HEK293T (cell line): ENCODE data around the gene LYSMD1.
A peak's percentile ranks its signal among the peaks of the same experiment; 100 is the strongest.

Source experiments
- CTCF ChIA-PET: fragments of 350-600 bp; formaldehyde crosslinking; extraction: SDS; loops from one replicate; lab custom pipeline; 2021; ENCODE audit warnings: antibody characterized with exemption, inconsistent platforms; lab: Yijun Ruan, JAX
- POLR2A ChIA-PET: fragments of 350-600 bp; formaldehyde crosslinking; extraction: SDS; loops from one replicate; lab custom pipeline; 2020; ENCODE audit warnings: antibody characterized with exemption, inconsistent platforms; lab: Yijun Ruan, JAX
- DNase-seq: peaks from one replicate; pipeline ENCODE4 v3.0.0; 2012; ENCODE audit warnings: mixed read lengths; ENCODE audit errors: extremely low spot score
- ARNT ChIP-seq: fragments of 450-650 bp; IDR thresholded peaks from 2 replicates; pipeline ENCODE4 v1.6.1; 2017; ENCODE audit warnings: mild to moderate bottlenecking
- BHLHE40 ChIP-seq: fragments of 450-650 bp; IDR thresholded peaks from 2 replicates; pipeline ENCODE4 v1.6.1; 2016; ENCODE audit warnings: mild to moderate bottlenecking, moderate library complexity, borderline replicate concordance
- CTBP1 ChIP-seq: fragments of 450-650 bp; IDR thresholded peaks from 2 replicates; pipeline ENCODE4 v1.6.1; 2016; ENCODE audit warnings: borderline replicate concordance
- ELF4 ChIP-seq: fragments of 450-650 bp; IDR thresholded peaks from 2 replicates; pipeline ENCODE4 v1.6.1; 2017; ENCODE audit warnings: antibody characterized with exemption
- FOXA1 ChIP-seq: fragments of 450-650 bp; IDR thresholded peaks from 2 replicates; pipeline ENCODE4 v1.6.1; 2016; ENCODE audit warnings: mild to moderate bottlenecking
- FOXK2 ChIP-seq: fragments of 450-650 bp; IDR thresholded peaks from 2 replicates; pipeline ENCODE4 v1.6.1; 2016; ENCODE audit warnings: mild to moderate bottlenecking
- FOXM1 ChIP-seq: fragments of 450-650 bp; IDR thresholded peaks from 2 replicates; pipeline ENCODE4 v1.6.1; 2017; ENCODE audit warnings: mild to moderate bottlenecking, borderline replicate concordance
- HDGF ChIP-seq: fragments of 450-650 bp; IDR thresholded peaks from 2 replicates; pipeline ENCODE4 v1.6.1; 2017; ENCODE audit warnings: antibody characterized with exemption, borderline replicate concordance
- L3MBTL2 ChIP-seq: fragments of 450-650 bp; conservative IDR thresholded peaks from 2 replicates; pipeline ENCODE4 v1.6.1; 2016; ENCODE audit warnings: mild to moderate bottlenecking
- LEF1 ChIP-seq: fragments of 450-650 bp; IDR thresholded peaks from 2 replicates; pipeline ENCODE4 v1.6.1; 2017; ENCODE audit warnings: mild to moderate bottlenecking, borderline replicate concordance
- NFRKB ChIP-seq: fragments of 450-650 bp; IDR thresholded peaks from 2 replicates; pipeline ENCODE4 v1.6.1; 2016; ENCODE audit warnings: mild to moderate bottlenecking, moderate library complexity
- PKNOX1 ChIP-seq: fragments of 450-650 bp; IDR thresholded peaks from 2 replicates; pipeline ENCODE4 v1.6.1; 2016
- SP1 ChIP-seq: fragments of 450-650 bp; IDR thresholded peaks from 2 replicates; pipeline ENCODE4 v1.6.1; 2017
- SUZ12 ChIP-seq: fragments of 450-650 bp; IDR thresholded peaks from 2 replicates; pipeline ENCODE4 v1.6.1; 2016; ENCODE audit warnings: mild to moderate bottlenecking
- TARDBP ChIP-seq: fragments of 450-650 bp; IDR thresholded peaks from 2 replicates; pipeline ENCODE4 v1.6.1; 2016
- ZNF384 ChIP-seq: fragments of 450-650 bp; IDR thresholded peaks from 2 replicates; pipeline ENCODE4 v1.6.1; 2016

Gene LYSMD1

GRCh38 chr1:151164732-151165280 lies 896 bp downstream of the LYSMD1 start:
- ChIA-PET CTCF (interaction anchor here (2.0 kb wide), 1 partner anchor 65 kb away, joined by 8 read pairs; no protein-coding TSS in a partner anchor), POLR2A (interaction anchor here (0.7 to 2.2 kb wide), 11 partner anchors 8 to 158 kb away, joined by 3 to 17 read pairs (median 4); partner anchors contain the start of genes MINDY1, TMOD4, TNFAIP8L2 and VPS72)
- TF ChIP-seq CTBP1 = no peak
- TF ChIP-seq HDGF = 0 out of 2 replicates have a peak, but pooled peaks have one; percentile 11
- DNase-seq = no peak

DNA sequence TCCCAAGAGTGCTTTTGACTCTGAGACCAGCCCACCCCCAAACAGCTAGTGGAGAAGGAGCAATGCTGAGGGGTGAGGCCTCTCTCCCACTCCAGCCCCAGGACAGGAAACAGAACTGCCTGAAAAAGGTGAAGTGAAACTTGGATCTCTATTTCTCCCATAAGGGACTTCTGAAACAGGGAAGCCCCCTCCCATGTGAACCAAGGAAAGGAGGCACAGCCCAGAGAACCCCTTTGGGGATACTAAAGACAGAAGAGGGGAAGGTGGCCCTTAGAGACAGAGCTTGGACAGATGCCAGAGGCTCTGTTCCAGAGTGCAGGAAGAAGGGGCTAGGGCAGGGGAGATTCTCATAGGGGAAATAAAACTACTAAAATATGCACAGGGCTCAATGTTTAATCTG lies 6.3 kb downstream of the LYSMD1 start:
- ChIA-PET CTCF (interaction anchor here (1.1 kb wide), 1 partner anchor 60 kb away, joined by 3 read pairs; no protein-coding TSS in a partner anchor), POLR2A (no interaction called here)
- TF ChIP-seq HDGF (no peak), FOXA1 (no peak), ARNT (no peak)
- DNase-seq = no peak

DNA sequence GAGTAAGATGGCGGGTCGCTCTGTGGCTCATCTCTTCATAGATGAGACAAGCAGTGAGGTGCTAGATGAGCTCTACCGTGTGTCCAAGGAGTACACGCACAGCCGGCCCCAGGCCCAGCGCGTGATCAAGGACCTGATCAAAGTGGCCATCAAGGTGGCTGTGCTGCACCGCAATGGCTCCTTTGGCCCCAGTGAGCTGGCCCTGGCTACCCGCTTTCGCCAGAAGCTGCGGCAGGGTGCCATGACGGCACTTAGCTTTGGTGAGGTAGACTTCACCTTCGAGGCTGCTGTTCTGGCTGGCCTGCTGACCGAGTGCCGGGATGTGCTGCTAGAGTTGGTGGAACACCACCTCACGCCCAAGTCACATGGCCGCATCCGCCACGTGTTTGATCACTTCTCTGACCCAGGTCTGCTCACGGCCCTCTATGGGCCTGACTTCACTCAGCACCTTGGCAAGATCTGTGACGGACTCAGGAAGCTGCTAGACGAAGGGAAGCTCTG lies 6.9 kb downstream of the LYSMD1 start:
- ChIA-PET CTCF (interaction anchor here (0.5 to 1.1 kb wide), 2 partner anchors 59 to 67 kb away, joined by 3 to 4 read pairs; no protein-coding TSS in a partner anchor), POLR2A (no interaction called here)
- TF ChIP-seq SUZ12 = no peak
- no peak for TF ChIP-seq TARDBP
- TF ChIP-seq LEF1 = no peak
- no peak for TF ChIP-seq PKNOX1
- no peak for TF ChIP-seq ZNF384
- no peak for TF ChIP-seq SP1
- TF ChIP-seq BHLHE40 = no peak
- TF ChIP-seq ARNT = no peak
- no peak for DNase-seq

DNA sequence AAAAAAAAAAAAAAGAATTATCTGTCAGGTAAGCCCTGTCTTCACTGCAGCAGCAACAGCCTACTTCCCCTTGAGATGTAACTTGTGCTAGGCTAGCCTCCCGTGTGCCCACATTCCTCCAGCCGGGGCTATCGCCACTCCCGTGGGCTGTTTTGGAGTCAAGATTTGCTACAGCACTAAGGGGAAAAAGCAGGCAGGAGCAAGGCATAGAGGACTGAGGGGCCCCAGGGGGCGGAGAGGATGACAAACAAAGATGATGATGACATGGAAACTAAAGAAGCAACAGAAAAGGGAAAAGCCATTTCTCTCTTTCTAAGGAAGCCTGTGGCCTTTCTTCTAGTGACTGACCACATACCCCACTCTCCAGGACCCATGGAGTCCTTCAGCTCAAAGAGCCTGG lies 7.4 kb downstream of the LYSMD1 start:
- POLR2A ChIA-PET = interaction anchor here (1.2 kb wide), 1 partner anchor 40 kb away, joined by 3 read pairs; no protein-coding TSS in a partner anchor
- no peak for DNase-seq
- CTCF ChIA-PET = interaction anchor here (0.5 to 3.7 kb wide), 2 partner anchors 58 to 66 kb away, joined by 4 to 51 read pairs; no protein-coding TSS in a partner anchor
- TF ChIP-seq NFRKB (no peak), PKNOX1 (no peak), LEF1 (no peak), FOXK2 (no peak), ELF4 (no peak), TARDBP (no peak), FOXA1 (no peak), ARNT (no peak), SP1 (no peak), L3MBTL2 (no peak), BHLHE40 (no peak), SUZ12 (no peak)

DNA sequence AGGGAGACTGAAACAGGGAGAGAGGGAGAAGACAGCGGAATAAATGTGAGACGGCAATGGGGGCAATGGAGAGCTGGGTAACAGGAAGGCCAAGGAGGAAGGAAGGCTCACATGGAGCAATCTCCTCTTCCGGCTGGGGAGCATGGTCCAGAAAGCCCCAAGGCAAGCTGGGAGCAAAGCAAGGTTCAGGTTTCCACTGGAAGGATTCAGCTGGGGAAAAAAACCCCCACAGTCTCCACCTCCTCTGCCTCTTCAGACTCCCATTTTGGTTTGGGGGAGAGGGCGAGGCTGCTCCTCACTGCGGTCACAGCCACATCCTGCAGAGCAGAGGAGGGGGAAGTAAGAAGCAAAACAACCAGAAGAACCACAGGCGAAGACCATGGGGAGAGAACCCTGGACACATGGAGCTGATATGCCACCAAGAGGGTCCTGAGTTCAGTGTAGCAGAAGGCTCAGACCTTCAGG lies 8.6 kb downstream of the LYSMD1 start:
- ChIA-PET POLR2A (interaction anchor here (0.7 to 1.9 kb wide), 6 partner anchors 8 to 125 kb away, joined by 3 to 7 read pairs (median 4); partner anchors contain the start of genes LYSMD1, VPS72 and ZNF687), CTCF (interaction anchor here (0.9 to 3.7 kb wide), 5 partner anchors 12 to 151 kb away, joined by 3 to 51 read pairs (median 4); partner anchors contain the start of gene MINDY1)
- TF ChIP-seq FOXM1 = no peak
- no peak for TF ChIP-seq ZNF384
- TF ChIP-seq PKNOX1 = no peak
- no peak for TF ChIP-seq TARDBP
- no peak for DNase-seq

GRCh38 chr1:151156515-151156819 lies 9.2 kb downstream of the LYSMD1 start, which contains the start of gene TNFAIP8L2:
TSS of gene TNFAIP8L2 (plus strand) at chr1:151156649. CDS start at chr1:151158698, 2,049 bp downstream.
- DNase-seq = no peak
- CTCF ChIA-PET = interaction anchor here (0.9 to 3.7 kb wide), 6 partner anchors 12 to 150 kb away, joined by 3 to 51 read pairs (median 4); partner anchors contain the start of gene MINDY1
- POLR2A ChIA-PET = interaction anchor here (1.7 to 1.9 kb wide), 4 partner anchors 9 to 125 kb away, joined by 4 to 7 read pairs (median 5); partner anchors contain the start of genes LYSMD1, VPS72 and ZNF687
- TF ChIP-seq SUZ12 (no peak), LEF1 (no peak), FOXK2 (no peak), FOXM1 (no peak), ZNF384 (no peak), L3MBTL2 (no peak), FOXA1 (no peak), CTBP1 (no peak), ELF4 (no peak), NFRKB (no peak), SP1 (no peak), ARNT (no peak), TARDBP (no peak), HDGF (no peak), PKNOX1 (no peak), BHLHE40 (no peak)
